ENCODE measurements around the gene XRCC4. TPM values are rescaled to one million over a fixed set of nuclear protein-coding genes. Genes with fewer than 3 reads are reported as not detected.

Gene XRCC4
- total and polyA plus RNA-seq, 2 of the 13 experiments (the other 11 are each of a cell fraction or from before 2014, with no cell fraction given): 2.8 to 12.6 TPM

GRCh38 chr5:83090169-83090568 is 12.8 kb downstream of the XRCC4 start:
- DNase-seq (ENCODE audit: low spot score): no peak
- Histone ChIP-seq H3K4me2 (ENCODE audit: low read depth, low read length) (no peak overlapping the region), H3K9ac (ENCODE audit: insufficient read depth, low read depth, low read length) (no peak overlapping the region), H4K20me1 (ENCODE audit: insufficient read depth, low read length) (no peaks in the 10 kb centered on the region), H3K4me3 (replicated peaks in 1 of 3; ENCODE audit: insufficient read depth in 1 of 3, low read depth in 2 of 3, low read length in 3 of 3) (no peak overlapping the region), H3K27me3 (ENCODE audit: control insufficient read depth in 1 of 2, insufficient read depth in 2 of 2, low read length in 2 of 2) (no peaks in the 10 kb centered on the region), H2AFZ (ENCODE audit: low read length) (no peak overlapping the region), H3K27ac (ENCODE audit: extremely low read length, insufficient read depth, low read length) (no peak overlapping the region), H3K79me2 (ENCODE audit: insufficient read depth, low read length) (no peaks in the 10 kb centered on the region), H3K9me3 (ENCODE audit: low read length) (peaks cover 18% of the 10 kb centered on the region; the same call in 1 of the 2 replicates), H3K36me3 (replicated peaks in 1 of 2; ENCODE audit: control insufficient read depth in 1 of 2, insufficient read depth in 2 of 2, low read length in 2 of 2) (no peaks in the 10 kb centered on the region), H3K4me1 (ENCODE audit: insufficient read depth, low read length) (peaks cover 8% of the 10 kb centered on the region)
- no peak for ATAC-seq
- no peak for FAIRE-seq
- in situ Hi-C loops (cut with HindIII; ENCODE audit: extremely low pct_ligation_motif_present, low pct_unique_long_range_greater_than_20kb) (loop anchor here (25.0 kb wide), 2 partner anchors 472 to 728 kb away; no protein-coding TSS in a partner anchor), intact Hi-C loops (cut with micrococcal nuclease; ENCODE audit: unreplicated experiment) (no loop called here)
- 97% methylated on average over 3 of the region's 3 CpGs for WGBS (ENCODE audit: low lambda C conversion rate)
- CTCF ChIA-PET (ENCODE audit: low intra/inter-chr PET ratio, low total read pairs): no interaction called here
- POLR2A ChIA-PET: no interaction called here
- no peak for TF ChIP-seq SNRNP70 (IDR thresholded peaks at IDR 0.05; ENCODE audit: low read depth, low read length)
- peak; percentile 79; the same call in 1 of the 2 replicates for TF ChIP-seq ZNF431 (CRISPR knock-in tag; IDR thresholded peaks at IDR 0.05; ENCODE audit: borderline replicate concordance, low read depth)
- BruUV-seq (replicated peaks): no TSS peak

- in situ Hi-C loops (cut with HindIII; ENCODE audit: extremely low pct_ligation_motif_present, low pct_unique_long_range_greater_than_20kb) (loop anchor here (25.0 kb wide), 2 partner anchors 470 to 730 kb away; no protein-coding TSS in a partner anchor), intact Hi-C loops (cut with micrococcal nuclease; ENCODE audit: unreplicated experiment) (no loop called here)
- Histone ChIP-seq H4K20me1 (ENCODE audit: insufficient read depth, low read length) (no peaks in the 10 kb centered on the region), H3K9ac (ENCODE audit: insufficient read depth, low read depth, low read length) (no peak overlapping the region), H3K4me2 (ENCODE audit: low read depth, low read length) (no peak overlapping the region), H3K4me3 (replicated peaks in 1 of 3; ENCODE audit: insufficient read depth in 1 of 3, low read depth in 2 of 3, low read length in 3 of 3) (no peak overlapping the region), H3K27ac (ENCODE audit: extremely low read length, insufficient read depth, low read length) (no peak overlapping the region), H3K79me2 (ENCODE audit: insufficient read depth, low read length) (no peaks in the 10 kb centered on the region), H3K36me3 (replicated peaks in 1 of 2; ENCODE audit: control insufficient read depth in 1 of 2, insufficient read depth in 2 of 2, low read length in 2 of 2) (no peaks in the 10 kb centered on the region), H3K4me1 (ENCODE audit: insufficient read depth, low read length) (peaks cover 2% of the 10 kb centered on the region), H3K9me3 (ENCODE audit: low read length) (peaks cover 18% of the 10 kb centered on the region; the same call in 1 of the 2 replicates), H3K27me3 (ENCODE audit: control insufficient read depth in 1 of 2, insufficient read depth in 2 of 2, low read length in 2 of 2) (no peaks in the 10 kb centered on the region), H2AFZ (ENCODE audit: low read length) (no peak overlapping the region)
- no peak for TF ChIP-seq RELA (CRISPR knock-in tag; IDR thresholded peaks at IDR 0.05)
- TF ChIP-seq RFXAP (CRISPR knock-in tag; IDR thresholded peaks at IDR 0.05; ENCODE audit: borderline replicate concordance): no peak
- TF ChIP-seq GTF2F1 (IDR thresholded peaks at IDR 0.05; ENCODE audit: low read length): no peak
- ATAC-seq (no peak), DNase-seq (ENCODE audit: low spot score) (no peak), FAIRE-seq (no peak)
- 88% methylated on average over 2 of the region's 2 CpGs for whole genome bisulfite sequencing (ENCODE audit: low lambda C conversion rate)
- ChIA-PET POLR2A (no interaction called here), CTCF (ENCODE audit: low intra/inter-chr PET ratio, low total read pairs) (no interaction called here)
- BruUV-seq (replicated peaks): no TSS peak
These were observed 15.3 kb downstream of the XRCC4 start for GRCh38 chr5:83092619-83093018.
